ENCODE results near the gene TASP1. TPM values are rescaled to one million over a fixed set of nuclear protein-coding genes. Genes with fewer than 3 reads are reported as not detected.
"Not testable (repeated sequence)": the region's sequence is repeated elsewhere in the genome, so short reads cannot be mapped to it uniquely, and the experiment has no call there.

Gene TASP1
- total RNA-seq, 1 donor from 2014 or later: 4.8 TPM

DNA sequence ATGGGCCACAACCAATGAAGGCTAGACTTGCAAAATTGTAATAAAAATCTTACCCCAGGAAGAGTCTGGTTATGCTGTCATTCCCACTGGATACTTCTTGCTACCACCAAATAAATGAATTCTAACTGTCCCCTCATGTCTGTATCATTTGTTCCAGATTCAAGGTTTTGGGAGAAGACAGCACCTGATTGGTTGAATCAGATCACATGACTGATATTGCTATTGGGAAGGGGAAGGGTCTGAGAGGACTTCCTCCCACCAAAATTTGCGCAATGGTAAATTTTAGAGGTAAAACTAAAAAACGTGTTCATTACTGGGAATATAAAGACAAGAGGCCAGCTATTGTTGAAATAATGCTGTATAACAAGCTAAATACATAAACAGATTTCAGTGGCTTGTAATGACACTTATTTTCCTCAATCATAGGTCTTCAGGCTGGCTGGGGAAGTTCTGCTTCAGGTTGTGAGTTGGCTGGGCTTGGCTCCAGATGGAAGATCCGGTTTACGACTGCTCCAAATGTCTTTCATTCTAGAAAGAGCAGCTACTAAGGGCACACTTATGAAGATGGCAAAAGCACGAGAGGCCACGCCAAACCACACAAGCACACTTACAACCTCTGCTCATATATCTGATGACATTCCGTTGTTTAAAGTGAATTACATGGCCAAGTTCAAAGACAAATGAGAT, 27.1 kb upstream of the TASP1 start:
- no peak for DNase-seq (ENCODE audit: low read depth)
- H3K4me3 ChIP-seq (ENCODE audit: low read depth, low read length): no peak overlapping the region
- TF ChIP-seq, protein P1, sequence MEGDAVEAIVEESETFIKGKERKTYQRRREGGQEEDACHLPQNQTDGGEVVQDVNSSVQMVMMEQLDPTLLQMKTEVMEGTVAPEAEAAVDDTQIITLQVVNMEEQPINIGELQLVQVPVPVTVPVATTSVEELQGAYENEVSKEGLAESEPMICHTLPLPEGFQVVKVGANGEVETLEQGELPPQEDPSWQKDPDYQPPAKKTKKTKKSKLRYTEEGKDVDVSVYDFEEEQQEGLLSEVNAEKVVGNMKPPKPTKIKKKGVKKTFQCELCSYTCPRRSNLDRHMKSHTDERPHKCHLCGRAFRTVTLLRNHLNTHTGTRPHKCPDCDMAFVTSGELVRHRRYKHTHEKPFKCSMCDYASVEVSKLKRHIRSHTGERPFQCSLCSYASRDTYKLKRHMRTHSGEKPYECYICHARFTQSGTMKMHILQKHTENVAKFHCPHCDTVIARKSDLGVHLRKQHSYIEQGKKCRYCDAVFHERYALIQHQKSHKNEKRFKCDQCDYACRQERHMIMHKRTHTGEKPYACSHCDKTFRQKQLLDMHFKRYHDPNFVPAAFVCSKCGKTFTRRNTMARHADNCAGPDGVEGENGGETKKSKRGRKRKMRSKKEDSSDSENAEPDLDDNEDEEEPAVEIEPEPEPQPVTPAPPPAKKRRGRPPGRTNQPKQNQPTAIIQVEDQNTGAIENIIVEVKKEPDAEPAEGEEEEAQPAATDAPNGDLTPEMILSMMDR (conservative IDR thresholded peaks at IDR 0.05; ENCODE audit: low read depth, low read length): no peak

DNA sequence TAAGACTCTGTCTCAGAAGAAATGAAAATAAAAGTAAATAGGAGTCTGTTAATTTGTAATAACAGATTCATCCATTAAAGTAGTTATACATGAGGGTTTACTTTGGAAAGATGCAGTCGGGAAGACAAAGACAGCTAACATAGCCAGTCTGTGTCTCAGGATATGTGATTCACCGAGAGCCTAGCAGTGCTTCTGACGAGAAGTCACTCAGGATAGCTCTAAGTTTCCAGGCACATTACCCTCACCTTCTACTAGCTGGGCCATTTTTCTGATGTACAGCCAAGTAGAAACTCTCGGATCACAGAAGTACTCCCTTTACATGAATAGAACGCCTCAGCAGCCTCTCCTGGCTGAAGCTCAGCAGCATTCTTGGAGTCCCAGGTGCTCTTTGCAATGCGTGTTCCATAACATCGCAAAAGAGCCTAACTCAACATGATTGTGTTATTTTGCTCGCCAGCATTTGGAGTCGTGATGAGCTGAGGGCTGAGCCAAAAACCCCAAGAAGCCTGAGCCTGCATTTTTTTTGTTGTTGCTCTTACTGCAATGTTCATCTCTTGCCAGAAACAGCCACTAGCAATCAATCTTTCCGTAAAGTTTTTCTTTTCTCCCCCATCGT, 22.4 kb upstream of the TASP1 start:
- no peak for DNase-seq (ENCODE audit: low read depth)
- no peak overlapping the region for H3K4me3 ChIP-seq (ENCODE audit: low read depth, low read length)
- TF ChIP-seq, protein P1 (conservative IDR thresholded peaks at IDR 0.05; ENCODE audit: low read depth, low read length): no peak

DNA sequence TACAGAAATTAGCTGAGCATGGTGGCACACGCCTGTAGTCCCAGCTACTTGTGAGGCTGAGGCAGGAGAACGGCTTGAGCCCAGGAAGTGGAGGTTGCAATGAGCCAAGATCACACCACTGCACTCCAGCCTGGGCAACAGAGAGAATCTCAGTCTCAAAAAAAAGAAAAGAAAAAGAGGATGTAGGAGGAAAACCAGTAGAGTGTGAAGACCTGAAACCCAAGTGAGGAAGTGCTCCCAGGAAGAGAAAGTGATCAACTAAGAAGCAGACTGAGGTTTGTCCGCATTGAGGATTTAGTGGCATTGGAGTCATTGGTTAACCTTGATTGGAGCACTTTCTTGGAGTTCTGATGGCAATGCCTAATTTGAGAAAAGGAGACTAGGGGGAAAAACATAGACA, 20.6 kb upstream of the TASP1 start:
- no peak for DNase-seq (ENCODE audit: low read depth)
- no peak overlapping the region for H3K4me3 ChIP-seq (ENCODE audit: low read depth, low read length)
- TF ChIP-seq, protein P1 (conservative IDR thresholded peaks at IDR 0.05; ENCODE audit: low read depth, low read length): no peak

DNA sequence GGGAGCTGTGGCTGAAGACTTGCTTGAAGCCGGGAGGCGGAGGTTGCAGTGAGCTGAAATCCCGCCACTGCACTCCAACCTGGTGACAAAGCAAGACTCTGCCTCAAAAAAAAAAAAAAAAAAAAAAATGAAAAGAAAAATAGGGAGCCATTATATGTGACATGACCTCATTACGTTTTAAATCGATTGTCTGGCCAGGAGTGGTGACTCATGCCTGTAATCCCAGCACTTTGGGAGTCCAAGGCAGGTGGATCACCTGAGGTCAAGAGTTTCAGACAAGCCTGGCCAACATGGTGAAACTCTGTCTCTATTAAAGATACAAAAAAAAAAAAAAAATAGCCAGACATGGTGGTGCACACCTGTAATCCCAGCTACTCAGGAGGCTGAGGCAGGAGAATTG, 19.3 kb upstream of the TASP1 start:
- not testable (repeated sequence) for DNase-seq (ENCODE audit: low read depth); H3K4me3 ChIP-seq (ENCODE audit: low read depth, low read length)

DNA sequence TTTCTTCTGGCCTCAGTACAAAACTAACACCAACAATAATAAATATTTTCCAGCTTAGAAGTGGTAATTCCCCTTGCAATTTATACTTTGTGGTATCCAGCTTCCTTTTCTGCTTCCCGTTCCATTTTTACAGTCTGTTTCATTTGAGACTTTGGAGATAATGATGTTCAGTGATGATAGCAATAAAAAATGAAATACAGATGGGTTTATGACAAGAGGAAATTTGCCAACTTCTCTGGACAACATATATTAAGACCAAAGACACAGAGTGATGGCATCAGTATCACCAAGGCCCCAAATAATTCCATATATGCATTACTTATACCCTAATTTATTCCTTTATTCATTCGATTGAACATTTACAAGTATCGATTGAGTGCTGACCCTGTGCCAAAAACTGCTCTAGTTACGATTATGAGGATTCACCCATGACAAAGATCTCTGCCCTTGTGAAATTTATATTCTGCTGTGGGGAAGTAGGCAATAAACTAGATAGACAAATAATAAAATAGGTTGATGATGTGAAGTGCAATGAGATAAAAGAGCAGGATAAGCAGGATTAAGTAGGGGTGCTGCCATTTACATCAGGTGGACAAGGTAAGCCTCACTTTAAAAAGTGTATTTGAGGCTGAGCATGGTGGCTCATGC, 18.1 kb upstream of the TASP1 start:
- no peak for DNase-seq (ENCODE audit: low read depth)
- H3K4me3 ChIP-seq (ENCODE audit: low read depth, low read length): no peak overlapping the region
- TF ChIP-seq, protein P1 (conservative IDR thresholded peaks at IDR 0.05; ENCODE audit: low read depth, low read length): no peak

DNA sequence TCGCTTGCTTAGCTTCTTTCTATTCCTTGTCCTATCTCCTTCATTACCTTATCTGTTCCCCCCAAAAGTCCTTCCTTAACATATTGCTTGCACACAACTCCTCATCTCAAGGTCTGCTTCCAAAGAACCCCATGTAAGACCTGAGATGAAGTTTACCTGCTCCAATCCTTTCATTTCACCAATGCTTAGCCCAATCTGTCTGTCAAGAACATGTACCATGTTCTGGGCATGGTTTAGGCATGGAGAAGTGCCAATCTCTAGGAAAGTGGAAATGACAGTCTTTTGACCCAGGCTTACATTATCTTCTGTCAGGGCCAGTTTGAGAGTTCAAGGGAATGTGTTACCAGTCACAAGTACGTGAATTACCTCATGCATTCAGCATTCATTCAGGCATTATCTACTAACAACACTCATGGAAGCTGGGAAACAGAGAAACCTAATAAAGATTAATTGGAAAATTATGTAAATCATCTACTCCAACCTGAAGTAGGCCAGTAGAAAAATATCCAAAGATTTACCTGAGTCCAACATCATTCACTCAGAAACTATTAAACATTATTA, 15.8 kb upstream of the TASP1 start:
- TF ChIP-seq, protein P1 (conservative IDR thresholded peaks at IDR 0.05; ENCODE audit: low read depth, low read length): no peak
- H3K4me3 ChIP-seq (ENCODE audit: low read depth, low read length): no peak overlapping the region
- DNase-seq (ENCODE audit: low read depth): no peak

DNA sequence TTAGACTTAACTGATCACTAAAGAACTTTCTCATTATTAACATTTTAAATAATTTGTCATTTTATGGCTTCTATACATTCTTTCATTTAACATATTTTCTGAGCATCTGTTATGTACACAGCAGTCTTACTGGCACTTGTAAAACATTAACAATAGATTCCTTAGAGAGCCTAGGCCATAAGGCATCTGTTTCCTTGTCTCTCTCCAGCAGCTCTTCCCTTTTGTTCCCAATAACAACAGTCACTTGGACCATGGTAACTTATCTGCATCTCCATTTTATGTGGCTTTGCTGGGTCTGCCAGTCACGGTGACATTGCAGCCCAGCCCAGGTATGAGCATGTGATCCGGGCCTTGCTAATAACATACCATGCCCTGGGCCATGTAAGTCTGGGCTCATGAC, 11.7 kb upstream of the TASP1 start:
- TF ChIP-seq, protein P1 (conservative IDR thresholded peaks at IDR 0.05; ENCODE audit: low read depth, low read length): no peak
- no peak for DNase-seq (ENCODE audit: low read depth)
- no peak overlapping the region for H3K4me3 ChIP-seq (ENCODE audit: low read depth, low read length)

All from epithelial cell of proximal tubule (primary cell).